NCI-H1436 (cell line): Measurements from ENCODE around the gene MTSS2.
"Not testable (repeated sequence)": the region's sequence is repeated elsewhere in the genome, so short reads cannot be mapped to it uniquely, and the experiment has no call there.

ENCODE experiments used
- DNase-seq: peaks from one replicate; lab custom pipeline; 2025; lab: John Stamatoyannopoulos, UW

The MTSS2 gene

GRCh38 chr16:70653809-70654771, 31.8 kb downstream of the MTSS2 start:
- DNase-seq = peak; percentile 62

GRCh38 chr16:70653406-70653805, 32.4 kb downstream of the MTSS2 start:
- no peak for DNase-seq

GRCh38 chr16:70652322-70652721, 33.5 kb downstream of the MTSS2 start:
- no peak for DNase-seq

GRCh38 chr16:70651524-70651923, 34.3 kb downstream of the MTSS2 start:
- DNase-seq = no peak

- no peak for DNase-seq
Observed at GRCh38 chr16:70650216-70650615, 35.6 kb downstream of the MTSS2 start.

GRCh38 chr16:70649300-70649699, 36.6 kb downstream of the MTSS2 start:
- DNase-seq = no peak

- DNase-seq = no peak
Observed at GRCh38 chr16:70648606-70649005, 37.2 kb downstream of the MTSS2 start.

- DNase-seq = no peak
Observed at GRCh38 chr16:70647441-70648359, 38.2 kb downstream of the MTSS2 start.

GRCh38 chr16:70646260-70647241, 39.3 kb downstream of the MTSS2 start, which contains the start of gene IL34:
TSS of gene IL34 (plus strand) at chr16:70646559. CDS start at chr16:70646948, 389 bp downstream.
- DNase-seq = peak; percentile 79

- no peak for DNase-seq
Observed at GRCh38 chr16:70644763-70645597, 40.9 kb downstream of the MTSS2 start.

GRCh38 chr16:70643264-70643663, 42.6 kb downstream of the MTSS2 start:
- not testable (repeated sequence) for DNase-seq

- no peak for DNase-seq
Observed at GRCh38 chr16:70642633-70643032, 43.2 kb downstream of the MTSS2 start.

GRCh38 chr16:70638814-70639792, 46.8 kb downstream of the MTSS2 start:
- no peak for DNase-seq
